Measurements from ENCODE around the gene SETBP1.

SETBP1 gene

DNA sequence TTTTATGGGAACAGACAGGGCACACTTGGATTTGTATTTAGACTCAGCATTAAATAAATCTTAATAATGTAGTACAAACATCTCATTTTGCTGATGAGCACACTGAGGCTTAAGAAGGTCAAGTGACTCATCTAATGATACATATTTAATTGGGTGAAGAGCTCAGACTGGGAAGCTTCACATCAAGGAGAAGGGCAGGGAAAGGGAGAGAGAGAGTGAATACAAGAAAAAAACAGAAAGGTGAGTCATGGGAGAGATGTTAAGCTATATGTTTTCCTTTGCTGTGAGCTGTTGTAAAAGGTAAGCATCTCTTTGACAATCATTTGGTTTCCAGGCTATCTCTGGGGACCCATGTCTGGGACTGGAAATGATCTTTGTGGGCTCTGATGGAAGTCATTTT, 277.8 kb downstream of the SETBP1 start:
- FAIRE-seq, result no peak
- DNase-seq (ENCODE audit: insufficient read length), result no peak
- no peak for TF ChIP-seq POLR2AphosphoS5 (IDR thresholded peaks at IDR 0.05; ENCODE audit: low read depth, low read length)
- no peak for TF ChIP-seq POLR2A (IDR thresholded peaks at IDR 0.05; ENCODE audit: low read depth, low read length)

DNA sequence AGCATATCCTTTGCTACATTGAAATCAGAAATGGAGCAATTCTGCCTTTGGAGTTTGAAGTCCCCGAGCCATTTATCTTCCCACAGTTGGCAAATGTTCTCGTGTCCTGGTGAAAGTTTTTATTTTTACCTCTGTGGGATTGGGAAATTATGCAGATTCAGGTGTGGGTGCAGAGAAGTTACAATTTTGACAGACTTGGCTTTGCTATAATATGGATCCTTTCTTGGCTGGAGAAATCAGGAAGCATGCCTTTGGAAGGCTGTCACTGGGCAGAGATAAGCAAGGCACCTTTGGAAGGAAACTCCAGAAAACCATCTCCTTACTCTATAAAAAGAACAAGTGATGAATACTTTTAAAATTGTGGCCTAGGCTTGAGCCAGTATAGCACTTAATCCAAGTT, 278.3 kb downstream of the SETBP1 start:
- no peak for TF ChIP-seq POLR2A (IDR thresholded peaks at IDR 0.05; ENCODE audit: low read depth, low read length)
- no peak for TF ChIP-seq TAF1 (IDR thresholded peaks at IDR 0.05; ENCODE audit: borderline replicate concordance, low read depth, low read length)
- TF ChIP-seq POLR2AphosphoS5 (IDR thresholded peaks at IDR 0.05; ENCODE audit: low read depth, low read length), result no peak
- FAIRE-seq, result no peak
- no peak for DNase-seq (ENCODE audit: insufficient read length)

DNA sequence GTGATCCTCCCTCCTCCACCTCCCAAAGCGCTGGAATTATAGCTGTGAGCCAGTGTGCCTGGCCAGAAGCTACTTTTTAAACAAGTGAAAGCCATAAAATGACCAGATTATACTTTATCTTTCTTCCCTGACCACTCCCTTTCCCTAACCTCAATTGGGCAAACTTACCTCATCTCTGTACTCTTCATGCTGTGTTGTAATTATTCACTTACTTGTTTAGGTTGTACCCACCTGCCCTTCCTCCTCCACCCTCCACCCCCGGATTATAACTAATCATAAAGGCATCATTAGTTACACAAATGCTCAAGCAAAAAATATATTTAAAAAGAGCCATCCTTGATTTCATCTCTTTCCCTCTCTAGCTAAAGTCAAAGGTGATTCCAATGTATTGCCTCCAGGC, 279.9 kb downstream of the SETBP1 start:
- FAIRE-seq (no peak), DNase-seq (ENCODE audit: insufficient read length) (no peak)
- TF ChIP-seq TAF1 (IDR thresholded peaks at IDR 0.05; ENCODE audit: borderline replicate concordance, low read depth, low read length) (no peak), POLR2A (IDR thresholded peaks at IDR 0.05; ENCODE audit: low read depth, low read length) (no peak), POLR2AphosphoS5 (IDR thresholded peaks at IDR 0.05; ENCODE audit: low read depth, low read length) (no peak)

DNA sequence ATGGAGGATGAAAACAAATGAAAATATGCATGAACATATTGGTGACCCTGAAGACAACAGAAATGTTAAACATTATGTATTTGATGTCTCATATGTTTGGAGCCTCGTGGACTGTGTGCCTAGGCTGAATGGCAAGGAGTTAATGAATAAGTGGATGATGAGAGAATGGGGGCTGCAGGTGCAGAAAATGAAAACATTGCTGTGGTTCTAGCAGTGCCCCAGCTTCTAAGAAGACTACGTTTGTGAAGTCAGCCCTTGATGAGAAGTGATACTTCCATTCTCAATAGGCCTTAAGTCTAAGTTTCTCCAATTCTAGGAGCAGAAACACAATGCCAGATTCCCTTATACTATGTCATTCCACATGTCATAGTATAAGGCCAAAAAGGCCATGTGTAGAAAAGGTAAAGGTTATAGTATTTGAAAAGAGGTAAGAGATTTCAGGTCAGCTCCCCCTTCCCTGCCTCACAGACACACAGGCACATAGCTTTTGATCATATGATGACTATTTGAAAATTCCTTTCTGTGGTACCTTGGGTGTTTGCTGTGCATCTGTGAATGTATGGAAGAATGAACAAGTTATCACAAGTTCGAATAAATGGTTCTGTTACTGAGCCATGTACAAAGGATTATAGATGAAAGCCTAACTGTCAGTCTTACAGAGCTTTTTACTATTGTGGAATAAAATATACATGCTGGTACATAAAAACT, 280.8 kb downstream of the SETBP1 start:
- FAIRE-seq (peak; percentile 27), DNase-seq (ENCODE audit: insufficient read length) (no peak)
- TF ChIP-seq POLR2AphosphoS5 (IDR thresholded peaks at IDR 0.05; ENCODE audit: low read depth, low read length) (no peak), POLR2A (IDR thresholded peaks at IDR 0.05; ENCODE audit: low read depth, low read length) (no peak), TAF1 (IDR thresholded peaks at IDR 0.05; ENCODE audit: borderline replicate concordance, low read depth, low read length) (no peak)

DNA sequence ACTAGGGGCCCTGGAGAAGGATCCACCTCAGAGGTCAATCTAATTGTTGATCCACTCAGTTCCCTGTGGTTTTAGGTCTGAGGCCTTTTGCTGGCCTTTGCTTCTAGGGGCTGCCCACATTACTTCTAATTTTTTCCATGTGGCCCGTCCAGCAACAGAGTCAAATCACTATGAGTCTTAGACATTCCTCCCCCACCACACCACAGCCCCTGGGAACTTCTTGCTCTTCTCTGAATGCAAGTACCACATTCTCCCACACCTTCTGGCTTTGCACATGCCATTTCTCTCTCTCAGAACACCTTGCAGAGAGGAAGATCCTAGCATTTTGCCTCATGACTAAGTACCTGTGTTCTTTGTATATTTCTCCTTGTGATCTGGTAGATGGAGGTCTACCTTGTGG, 286.9 kb downstream of the SETBP1 start:
- FAIRE-seq, result peak; percentile 14
- DNase-seq (ENCODE audit: insufficient read length), result no peak
- TF ChIP-seq TAF1 (IDR thresholded peaks at IDR 0.05; ENCODE audit: borderline replicate concordance, low read depth, low read length) (no peak), POLR2A (IDR thresholded peaks at IDR 0.05; ENCODE audit: low read depth, low read length) (no peak), POLR2AphosphoS5 (IDR thresholded peaks at IDR 0.05; ENCODE audit: low read depth, low read length) (no peak)

DNA sequence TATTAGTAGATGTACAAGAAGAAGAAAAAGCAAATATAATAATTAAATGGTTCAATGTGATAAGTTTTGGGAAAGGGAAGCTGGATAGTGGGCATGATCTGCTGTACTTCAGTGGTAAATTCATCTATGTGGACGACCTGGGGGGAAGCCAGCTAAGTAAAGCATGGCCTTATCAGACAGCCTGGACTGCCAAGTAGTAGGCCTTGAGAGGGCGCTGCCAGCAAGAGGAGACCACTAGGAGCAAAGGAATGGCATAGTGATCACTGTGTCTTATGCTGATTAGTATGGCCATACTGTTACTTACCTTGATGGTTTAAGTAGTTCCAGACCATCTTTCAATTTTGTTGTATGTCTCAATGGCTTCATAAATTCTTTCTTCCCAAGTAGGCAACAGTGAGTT, 287.6 kb downstream of the SETBP1 start:
- no peak for FAIRE-seq
- TF ChIP-seq TAF1 (IDR thresholded peaks at IDR 0.05; ENCODE audit: borderline replicate concordance, low read depth, low read length), result no peak
- no peak for TF ChIP-seq POLR2AphosphoS5 (IDR thresholded peaks at IDR 0.05; ENCODE audit: low read depth, low read length)
- TF ChIP-seq POLR2A (IDR thresholded peaks at IDR 0.05; ENCODE audit: low read depth, low read length), result no peak
- no peak for DNase-seq (ENCODE audit: insufficient read length)

DNA sequence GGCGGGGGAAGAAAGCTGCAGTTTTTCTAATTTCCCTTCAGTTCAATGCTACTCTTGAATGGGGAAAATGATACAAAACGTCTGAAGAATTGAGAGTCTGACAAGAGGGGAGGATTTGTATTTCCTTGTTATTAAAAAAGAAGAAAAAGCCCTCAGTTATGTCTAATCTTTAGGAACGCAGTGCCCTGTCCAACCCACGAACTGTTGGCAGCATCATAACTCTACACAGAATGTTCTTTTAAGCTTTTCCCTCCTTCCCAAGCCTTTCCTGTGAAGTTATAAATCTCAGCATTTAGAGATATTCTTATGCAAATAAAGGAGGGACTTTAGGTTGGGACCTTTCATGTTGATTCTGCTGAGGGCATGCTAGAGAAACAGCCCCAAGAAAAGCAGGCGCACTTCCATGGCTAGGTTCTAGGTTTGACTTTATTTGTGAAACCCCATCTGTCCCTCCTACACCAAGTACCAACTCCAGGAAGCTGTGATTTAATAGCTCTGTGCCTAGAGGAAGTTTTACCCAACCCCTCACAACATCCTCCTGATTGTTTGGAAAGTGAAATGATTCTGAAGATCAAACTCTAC, 288.6 kb downstream of the SETBP1 start:
- no peak for FAIRE-seq
- no peak for DNase-seq (ENCODE audit: insufficient read length)
- no peak for TF ChIP-seq POLR2A (IDR thresholded peaks at IDR 0.05; ENCODE audit: low read depth, low read length)
- no peak for TF ChIP-seq POLR2AphosphoS5 (IDR thresholded peaks at IDR 0.05; ENCODE audit: low read depth, low read length)
- TF ChIP-seq TAF1 (IDR thresholded peaks at IDR 0.05; ENCODE audit: borderline replicate concordance, low read depth, low read length), result no peak

DNA sequence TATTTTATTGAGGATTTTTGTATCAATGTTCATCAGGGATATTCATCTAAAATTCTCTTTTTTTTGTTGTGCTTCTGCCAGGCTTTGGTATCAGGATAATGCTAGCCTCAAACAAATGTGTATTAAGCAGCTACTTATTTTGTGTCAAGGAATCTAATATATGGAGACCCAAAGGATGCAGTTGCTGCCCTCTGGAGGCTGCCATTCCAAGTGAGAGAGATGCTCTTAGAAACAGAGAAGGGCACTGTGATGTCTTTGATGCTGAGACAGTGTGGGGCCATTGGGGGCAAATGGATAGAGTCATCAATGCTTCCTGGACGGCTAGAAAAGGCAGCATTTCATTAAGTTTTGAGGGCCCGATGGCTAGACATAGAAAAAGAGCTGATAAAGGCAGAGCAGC, 292.6 kb downstream of the SETBP1 start:
- DNase-seq (ENCODE audit: insufficient read length) (no peak), FAIRE-seq (no peak)
- TF ChIP-seq TAF1 (IDR thresholded peaks at IDR 0.05; ENCODE audit: borderline replicate concordance, low read depth, low read length), result no peak

DNA sequence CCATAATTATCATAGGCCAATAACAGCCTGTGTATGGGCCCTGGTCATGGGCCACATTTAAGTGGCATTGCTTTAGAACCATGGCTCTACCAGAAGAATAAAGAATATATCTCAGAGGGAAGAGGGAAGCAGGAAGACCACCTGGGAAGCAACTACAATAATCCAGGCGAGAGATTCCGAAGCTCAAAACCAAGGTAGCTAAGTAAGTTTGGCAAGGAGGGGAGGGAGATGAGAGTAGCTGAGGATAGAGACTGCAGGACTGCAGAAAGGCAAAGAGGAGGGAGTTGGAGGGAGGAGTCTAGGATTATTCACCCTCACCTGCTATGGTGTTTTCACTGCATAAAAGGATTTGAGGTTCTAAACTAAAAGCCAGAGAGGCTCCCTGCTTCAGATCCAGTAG, 293.5 kb downstream of the SETBP1 start:
- TF ChIP-seq TAF1 (IDR thresholded peaks at IDR 0.05; ENCODE audit: borderline replicate concordance, low read depth, low read length), result no peak
- no peak for TF ChIP-seq POLR2AphosphoS5 (IDR thresholded peaks at IDR 0.05; ENCODE audit: low read depth, low read length)
- no peak for TF ChIP-seq POLR2A (IDR thresholded peaks at IDR 0.05; ENCODE audit: low read depth, low read length)
- FAIRE-seq (no peak), DNase-seq (ENCODE audit: insufficient read length) (no peak)

DNA sequence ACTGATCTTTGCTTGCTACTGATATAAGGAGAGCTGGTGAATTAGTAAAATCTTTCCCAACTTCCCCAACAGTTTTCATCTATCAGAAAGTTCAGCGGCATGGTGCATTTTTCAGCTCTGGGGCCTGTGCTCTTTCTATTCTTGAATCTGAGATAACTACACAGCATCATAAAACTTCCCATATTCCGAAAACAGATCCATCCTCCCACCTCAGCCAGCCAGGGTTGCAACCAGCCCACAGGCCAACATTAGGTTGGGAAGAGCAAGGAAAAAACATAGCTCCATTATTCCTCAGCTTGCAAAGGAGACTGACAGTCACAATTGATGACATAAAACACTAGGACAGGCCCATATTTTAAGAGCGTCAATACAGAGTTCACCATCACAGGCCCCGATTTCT, 297.2 kb downstream of the SETBP1 start:
- TF ChIP-seq POLR2AphosphoS5 (IDR thresholded peaks at IDR 0.05; ENCODE audit: low read depth, low read length) (no peak), POLR2A (IDR thresholded peaks at IDR 0.05; ENCODE audit: low read depth, low read length) (no peak), TAF1 (IDR thresholded peaks at IDR 0.05; ENCODE audit: borderline replicate concordance, low read depth, low read length) (no peak)
- DNase-seq (ENCODE audit: insufficient read length) (no peak), FAIRE-seq (no peak)

DNA sequence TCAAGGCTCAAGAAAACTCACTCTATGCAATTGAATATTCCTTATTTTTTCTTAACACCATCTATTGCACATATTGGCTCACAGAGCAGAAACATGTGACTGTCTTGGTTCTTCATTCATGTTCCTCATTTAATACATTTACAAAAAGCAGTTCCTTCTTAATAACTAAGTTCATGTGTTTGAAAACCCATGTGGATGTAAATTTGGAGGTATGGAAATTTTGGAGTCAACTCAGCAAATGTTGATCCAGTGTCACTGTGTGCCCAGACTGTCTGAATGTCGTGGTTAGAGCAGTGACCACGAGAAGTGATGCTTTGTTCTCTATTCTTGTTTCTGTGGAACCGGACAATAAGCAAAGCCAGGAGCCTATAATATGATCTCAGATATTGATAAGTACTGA, 299.1 kb downstream of the SETBP1 start:
- DNase-seq (ENCODE audit: insufficient read length), result no peak
- TF ChIP-seq POLR2A (IDR thresholded peaks at IDR 0.05; ENCODE audit: low read depth, low read length) (no peak), TAF1 (IDR thresholded peaks at IDR 0.05; ENCODE audit: borderline replicate concordance, low read depth, low read length) (no peak), POLR2AphosphoS5 (IDR thresholded peaks at IDR 0.05; ENCODE audit: low read depth, low read length) (no peak)
- FAIRE-seq, result no peak

DNA sequence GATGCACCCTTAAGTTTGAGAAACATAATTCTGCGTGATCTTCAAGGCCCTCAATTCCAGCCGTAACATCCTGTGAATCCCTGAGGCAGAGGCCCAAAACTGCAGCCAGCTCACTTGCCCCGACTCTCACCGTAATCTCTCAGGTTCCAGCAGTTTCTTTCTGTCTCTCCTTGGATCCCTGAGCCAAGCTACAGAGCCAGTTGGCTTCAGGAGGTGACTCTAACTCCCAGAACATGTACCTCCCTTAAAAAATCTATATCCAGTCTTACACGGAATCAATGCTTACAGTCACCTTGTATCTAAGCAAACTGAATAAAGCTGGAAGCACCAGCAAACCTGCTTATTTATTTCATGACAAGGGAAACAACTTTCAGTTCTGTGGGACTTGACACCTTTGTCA, 300.4 kb downstream of the SETBP1 start:
- TF ChIP-seq POLR2AphosphoS5 (IDR thresholded peaks at IDR 0.05; ENCODE audit: low read depth, low read length), result no peak
- no peak for TF ChIP-seq POLR2A (IDR thresholded peaks at IDR 0.05; ENCODE audit: low read depth, low read length)
- TF ChIP-seq TAF1 (IDR thresholded peaks at IDR 0.05; ENCODE audit: borderline replicate concordance, low read depth, low read length), result no peak
- no peak for FAIRE-seq
- DNase-seq (ENCODE audit: insufficient read length), result no peak
